ENCODE measurements around the gene ST3GAL6. TPM values are rescaled to one million over a fixed set of nuclear protein-coding genes. Genes with fewer than 3 reads are reported as not detected.

Gene ST3GAL6
- total RNA-seq, 2 experiments from 2014 or later, result 0.25 to 3.0 TPM

DNA sequence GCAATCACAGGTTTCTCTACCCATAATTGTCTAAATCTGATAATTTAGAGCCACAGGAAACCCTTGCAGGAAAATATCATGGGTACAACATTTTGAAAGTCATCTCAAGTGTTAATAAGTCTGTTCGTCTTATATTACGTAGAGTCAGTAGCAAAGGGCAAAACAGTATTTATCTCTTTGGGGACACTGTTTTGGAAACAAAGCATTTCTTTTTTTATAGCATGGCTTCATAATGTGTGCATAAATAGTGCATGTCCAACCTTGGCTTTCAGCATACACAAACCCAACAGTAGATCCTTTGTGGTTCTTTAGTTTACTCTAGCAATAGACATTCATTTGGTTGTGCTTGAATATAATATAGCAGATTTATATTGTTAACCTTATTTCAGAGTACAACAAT lies 24.0 kb downstream of the ST3GAL6 start:
- Histone ChIP-seq H3K36me3 (ENCODE audit: insufficient read depth, low read length) (no peaks in the 10 kb centered on the region), H3K4me1 (ENCODE audit: insufficient read depth, low read length, poor library complexity, severe bottlenecking) (no peaks in the 10 kb centered on the region), H3K79me2 (ENCODE audit: insufficient read depth, low read depth, low read length) (no peaks in the 10 kb centered on the region), H4K20me1 (ENCODE audit: insufficient read depth, low read length) (no peaks in the 10 kb centered on the region), H3K4me2 (ENCODE audit: low read length) (no peak overlapping the region), H3K27ac (ENCODE audit: low read depth, low read length, poor library complexity, severe bottlenecking) (no peak overlapping the region), H3K4me3 (ENCODE audit: low read depth, low read length, poor library complexity, severe bottlenecking) (no peak overlapping the region), H2AFZ (ENCODE audit: low read length) (no peak overlapping the region), H3K9me2 (ENCODE audit: insufficient read depth, low read length) (no peaks in the 10 kb centered on the region), H3K9me3 (ENCODE audit: low read length) (no peaks in the 10 kb centered on the region)
- DNase-seq (ENCODE audit: low spot score), result no peak
- ChIA-PET POLR2A (no interaction called here), CTCF (ENCODE audit: unreplicated experiment) (interaction anchor here (0.6 kb wide), 1 partner anchor 555 kb away, joined by 3 read pairs; no protein-coding TSS in a partner anchor)
- no TSS peak for BruUV-seq (replicated peaks)
- TF ChIP-seq, protein P1, sequence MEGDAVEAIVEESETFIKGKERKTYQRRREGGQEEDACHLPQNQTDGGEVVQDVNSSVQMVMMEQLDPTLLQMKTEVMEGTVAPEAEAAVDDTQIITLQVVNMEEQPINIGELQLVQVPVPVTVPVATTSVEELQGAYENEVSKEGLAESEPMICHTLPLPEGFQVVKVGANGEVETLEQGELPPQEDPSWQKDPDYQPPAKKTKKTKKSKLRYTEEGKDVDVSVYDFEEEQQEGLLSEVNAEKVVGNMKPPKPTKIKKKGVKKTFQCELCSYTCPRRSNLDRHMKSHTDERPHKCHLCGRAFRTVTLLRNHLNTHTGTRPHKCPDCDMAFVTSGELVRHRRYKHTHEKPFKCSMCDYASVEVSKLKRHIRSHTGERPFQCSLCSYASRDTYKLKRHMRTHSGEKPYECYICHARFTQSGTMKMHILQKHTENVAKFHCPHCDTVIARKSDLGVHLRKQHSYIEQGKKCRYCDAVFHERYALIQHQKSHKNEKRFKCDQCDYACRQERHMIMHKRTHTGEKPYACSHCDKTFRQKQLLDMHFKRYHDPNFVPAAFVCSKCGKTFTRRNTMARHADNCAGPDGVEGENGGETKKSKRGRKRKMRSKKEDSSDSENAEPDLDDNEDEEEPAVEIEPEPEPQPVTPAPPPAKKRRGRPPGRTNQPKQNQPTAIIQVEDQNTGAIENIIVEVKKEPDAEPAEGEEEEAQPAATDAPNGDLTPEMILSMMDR (conservative IDR thresholded peaks at IDR 0.05; ENCODE audit: low read length), result no peak
- TF ChIP-seq EZH2phosphoT487 (IDR thresholded peaks at IDR 0.05; ENCODE audit: borderline replicate concordance, low read depth, low read length), result no peak
- intact Hi-C loops (cut with micrococcal nuclease; ENCODE audit: unreplicated experiment), result no loop called here

DNA sequence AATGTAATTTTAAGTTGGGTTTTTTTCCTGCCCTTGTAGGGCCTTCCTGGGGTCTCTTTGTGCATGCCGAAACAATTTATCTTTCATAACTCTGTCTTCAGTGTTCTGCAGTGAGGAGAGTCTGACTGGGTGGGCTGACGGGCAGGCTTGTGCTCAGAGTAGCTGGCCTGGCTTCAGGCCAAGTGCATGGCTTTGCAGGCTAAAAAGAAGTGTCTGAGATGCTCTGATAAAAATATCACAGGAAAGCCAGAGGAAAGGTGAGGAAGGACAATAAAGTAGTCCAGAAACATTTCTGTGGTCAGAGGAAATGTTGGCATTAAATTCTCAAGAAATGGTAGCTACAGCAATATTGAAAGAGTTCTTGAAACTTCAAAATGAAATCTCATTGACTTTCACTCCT lies 25.5 kb downstream of the ST3GAL6 start:
- ChIA-PET CTCF (ENCODE audit: unreplicated experiment) (no interaction called here), POLR2A (interaction anchor here (1.0 kb wide), 1 partner anchor 11 kb away, joined by 3 read pairs; no protein-coding TSS in a partner anchor)
- Histone ChIP-seq H3K9me2 (ENCODE audit: insufficient read depth, low read length) (no peaks in the 10 kb centered on the region), H2AFZ (ENCODE audit: low read length) (no peak overlapping the region), H3K9me3 (ENCODE audit: low read length) (no peaks in the 10 kb centered on the region), H3K36me3 (ENCODE audit: insufficient read depth, low read length) (no peaks in the 10 kb centered on the region), H4K20me1 (ENCODE audit: insufficient read depth, low read length) (no peaks in the 10 kb centered on the region), H3K4me2 (ENCODE audit: low read length) (no peak overlapping the region), H3K27ac (ENCODE audit: low read depth, low read length, poor library complexity, severe bottlenecking) (no peak overlapping the region), H3K4me3 (ENCODE audit: low read depth, low read length, poor library complexity, severe bottlenecking) (no peak overlapping the region), H3K4me1 (ENCODE audit: insufficient read depth, low read length, poor library complexity, severe bottlenecking) (no peaks in the 10 kb centered on the region), H3K79me2 (ENCODE audit: insufficient read depth, low read depth, low read length) (no peaks in the 10 kb centered on the region)
- DNase-seq (ENCODE audit: low spot score), result no peak
- no TSS peak for BruUV-seq (replicated peaks)
- TF ChIP-seq, protein P1 (conservative IDR thresholded peaks at IDR 0.05; ENCODE audit: low read length), result no peak
- no peak for TF ChIP-seq EZH2phosphoT487 (IDR thresholded peaks at IDR 0.05; ENCODE audit: borderline replicate concordance, low read depth, low read length)
- intact Hi-C loops (cut with micrococcal nuclease; ENCODE audit: unreplicated experiment), result no loop called here

DNA sequence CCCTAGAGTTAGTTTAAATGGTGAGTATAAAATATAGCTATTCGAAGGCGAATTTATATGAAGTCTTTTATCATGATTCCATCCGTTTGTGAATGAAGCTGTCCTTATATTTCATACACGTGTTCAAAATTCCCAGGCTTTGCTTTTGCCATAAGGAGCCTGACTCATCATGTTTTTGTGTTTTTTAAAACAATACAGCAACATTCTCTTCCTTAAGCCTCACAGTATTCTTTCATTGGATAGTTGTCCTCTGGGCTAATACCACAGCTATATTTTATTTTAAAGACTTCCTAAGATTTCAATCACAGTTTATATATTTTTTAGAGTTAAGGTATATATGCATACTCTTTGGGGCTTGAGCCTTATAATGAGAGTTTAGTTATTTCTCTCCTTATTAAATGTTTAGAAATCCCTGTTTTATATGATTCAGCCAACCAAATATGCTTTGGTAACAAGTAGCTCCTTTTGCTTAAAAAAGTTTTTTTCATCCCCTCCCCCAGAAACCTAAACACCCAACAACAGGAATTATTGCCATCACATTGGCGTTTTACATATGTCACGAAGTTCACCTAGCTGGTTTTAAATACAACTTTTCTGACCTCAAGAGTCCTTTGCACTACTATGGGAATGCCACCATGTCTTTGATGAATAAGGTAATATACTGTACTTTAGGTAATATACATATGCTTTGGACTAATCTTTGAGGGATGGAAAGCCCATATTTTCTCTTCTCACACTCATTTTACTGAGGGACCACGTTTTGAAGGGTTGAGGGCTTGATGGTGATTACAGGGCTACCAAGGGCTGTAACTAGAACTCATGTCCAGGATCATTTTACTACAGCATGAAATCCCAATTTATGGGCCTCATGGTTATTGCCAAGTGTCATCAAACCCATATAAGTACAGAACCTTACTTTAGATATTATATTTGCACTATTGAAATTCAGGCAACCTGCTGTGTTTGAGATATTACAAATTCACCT lies 28.5 kb downstream of the ST3GAL6 start:
- intact Hi-C loops (cut with micrococcal nuclease; ENCODE audit: unreplicated experiment), result no loop called here
- no TSS peak for BruUV-seq (replicated peaks)
- no peaks in the 10 kb centered on the region for H3K36me3 ChIP-seq (ENCODE audit: insufficient read depth, low read length)
- H3K4me3 ChIP-seq (ENCODE audit: low read depth, low read length, poor library complexity, severe bottlenecking), result no peak overlapping the region
- CTCF ChIA-PET (ENCODE audit: unreplicated experiment), result no interaction called here
- no peaks in the 10 kb centered on the region for H3K79me2 ChIP-seq (ENCODE audit: insufficient read depth, low read depth, low read length)
- H3K9me2 ChIP-seq (ENCODE audit: insufficient read depth, low read length), result no peaks in the 10 kb centered on the region
- POLR2A ChIA-PET, result interaction anchor here (0.6 to 0.8 kb wide), 4 partner anchors 10 to 1602 kb away, joined by 3 read pairs; no protein-coding TSS in a partner anchor
- no peaks in the 10 kb centered on the region for H3K9me3 ChIP-seq (ENCODE audit: low read length)
- TF ChIP-seq, protein P1 (conservative IDR thresholded peaks at IDR 0.05; ENCODE audit: low read length), result no peak
- TF ChIP-seq EZH2phosphoT487 (IDR thresholded peaks at IDR 0.05; ENCODE audit: borderline replicate concordance, low read depth, low read length), result no peak
- DNase-seq (ENCODE audit: low spot score), result no peak
- H4K20me1 ChIP-seq (ENCODE audit: insufficient read depth, low read length), result no peaks in the 10 kb centered on the region
- H2AFZ ChIP-seq (ENCODE audit: low read length), result no peak overlapping the region
- no peaks in the 10 kb centered on the region for H3K4me1 ChIP-seq (ENCODE audit: insufficient read depth, low read length, poor library complexity, severe bottlenecking)
- no peak overlapping the region for H3K27ac ChIP-seq (ENCODE audit: low read depth, low read length, poor library complexity, severe bottlenecking)
- H3K4me2 ChIP-seq (ENCODE audit: low read length), result no peak overlapping the region

Data from OCI-LY7 (cell line).